Mammary epithelial cell (primary cell): Measurements from ENCODE around the gene FAM156A.
"Not testable (repeated sequence)": the region's sequence is repeated elsewhere in the genome, so short reads cannot be mapped to it uniquely, and the experiment has no call there.

Experiments used
- CTCF ChIP-seq, 2 donors: IDR thresholded peaks in 1 of 2; conservative IDR thresholded peaks in 1 of 2; 2 replicates each; pipeline ENCODE4 v1.5.1; 2011 to 2012; ENCODE audit warnings: inconsistent platforms in 2 of 2, low read length in 2 of 2, mild to moderate bottlenecking in 2 of 2, control low read depth in 1 of 2, low read depth in 1 of 2; ENCODE audit not compliant: insufficient read depth in 1 of 2; ENCODE audit errors: extremely low read depth in 1 of 2
- EZH2 ChIP-seq: IDR thresholded peaks from 2 replicates; pipeline ENCODE4 v1.6.1; 2012; ENCODE audit warnings: low read length, inconsistent platforms, borderline replicate concordance

GRCh38 chrX:52907900-52908299 lies 50.4 kb downstream of the FAM156A start:
- not testable (repeated sequence) for TF ChIP-seq CTCF (conservative IDR thresholded peaks at IDR 0.05 in 1 of 2, IDR thresholded peaks at IDR 0.05 in 1 of 2; ENCODE audit: extremely low read depth in 1 of 2, insufficient read depth in 1 of 2, low read depth in 1 of 2, low read length in 2 of 2); EZH2
